BJ (cell line): ENCODE data around the gene CTDSPL. TPM values are rescaled to one million over a fixed set of nuclear protein-coding genes. Genes with fewer than 3 reads are reported as not detected.

Experiments used
- CTCF ChIA-PET: fragments of 350-600 bp; formaldehyde crosslinking; extraction: SDS; loops from one replicate; lab custom pipeline; 2021; ENCODE audit warnings: antibody characterized with exemption, inconsistent platforms; lab: Yijun Ruan, JAX
- POLR2A ChIA-PET: fragments of 300-600 bp; sonication (Branson Sonifier 250); formaldehyde crosslinking; extraction: SDS; loops from one replicate; lab custom pipeline; 2021; ENCODE audit warnings: antibody characterized with exemption; lab: Charles Lee
- DNase-seq: peaks from one replicate; pipeline ENCODE4 v3.0.0-alpha.2; 2011; ENCODE audit warnings: low read depth
- H3K27me3 ChIP-seq: 2 replicates; pipeline ENCODE4 v1.6.0; 2011; ENCODE audit warnings: low read length; ENCODE audit not compliant: control insufficient read depth, insufficient read depth
- H3K36me3 ChIP-seq: 2 replicates; pipeline ENCODE4 v1.5.1; 2011; ENCODE audit warnings: low read length; ENCODE audit not compliant: control insufficient read depth, insufficient read depth
- H3K4me3 ChIP-seq: 2 replicates; pipeline ENCODE4 v1.5.1; 2011; ENCODE audit warnings: low read depth, mild to moderate bottlenecking, control low read depth, low read length
- CTCF ChIP-seq: IDR thresholded peaks from 2 replicates; pipeline ENCODE4 v1.5.1; 2011; ENCODE audit warnings: low read depth, mild to moderate bottlenecking, control low read depth, inconsistent platforms, low read length, moderate library complexity; ENCODE audit not compliant: insufficient read depth
- polyA plus RNA-seq: library from polyadenylated mRNA; depleted of rRNA; stranded (reverse); fragments of >200 nt; gene quantifications from 2 replicates; pipeline ENCODE4 v1.2.3, GENCODE V29; 2011

Gene CTDSPL
- polyA plus RNA-seq, 1 experiment, result 45.2 TPM

GRCh38 chr3:38016410-38016809, 154.7 kb downstream of the CTDSPL start:
- Histone ChIP-seq H3K27me3 (no peaks in the 10 kb centered on the region), H3K36me3 (peaks cover 9% of the 10 kb centered on the region), H3K4me3 (no peak overlapping the region)
- no peak for DNase-seq
- ChIA-PET POLR2A (no interaction called here), CTCF (interaction anchor here (1.8 kb wide), 1 partner anchor 13 kb away, joined by 5 read pairs; no protein-coding TSS in a partner anchor)
- TF ChIP-seq CTCF, result no peak

- ChIA-PET CTCF (interaction anchor here (0.8 to 1.8 kb wide), 2 partner anchors 10 to 13 kb away, joined by 3 to 5 read pairs; no protein-coding TSS in a partner anchor), POLR2A (no interaction called here)
- DNase-seq, result no peak
- Histone ChIP-seq H3K36me3 (peaks cover 9% of the 10 kb centered on the region), H3K4me3 (no peak overlapping the region), H3K27me3 (no peaks in the 10 kb centered on the region)
- TF ChIP-seq CTCF, result no peak
Observed at GRCh38 chr3:38016847-38017444, 155.3 kb downstream of the CTDSPL start.

- POLR2A ChIA-PET, result no interaction called here
- CTCF ChIA-PET, result interaction anchor here (0.8 to 1.8 kb wide), 2 partner anchors 11 to 14 kb away, joined by 3 to 5 read pairs; no protein-coding TSS in a partner anchor
Observed at GRCh38 chr3:38017445-38018295, 156.0 kb downstream of the CTDSPL start.

GRCh38 chr3:38018296-38019266, 156.9 kb downstream of the CTDSPL start:
- H3K4me3 ChIP-seq, result no peak overlapping the region
- peaks cover 9% of the 10 kb centered on the region for H3K36me3 ChIP-seq
- H3K27me3 ChIP-seq, result no peaks in the 10 kb centered on the region
- DNase-seq, result no peak
- ChIA-PET CTCF (interaction anchor here (2.0 kb wide), 1 partner anchor 21 kb away, joined by 9 read pairs; no protein-coding TSS in a partner anchor), POLR2A (no interaction called here)
- TF ChIP-seq CTCF, result no peak

More at GRCh38 chr3:38017445-38018295, 156.0 kb downstream of the CTDSPL start:
- no peak for TF ChIP-seq CTCF
- no peaks in the 10 kb centered on the region for H3K27me3 ChIP-seq
- no peak for DNase-seq
- no peak overlapping the region for H3K4me3 ChIP-seq
- H3K36me3 ChIP-seq, result peaks cover 9% of the 10 kb centered on the region
